H1 (cell line): ENCODE measurements around the gene PALD1.

Source experiments
- FOSL1 ChIP-seq: IDR thresholded peaks from 2 replicates; pipeline ENCODE4 v1.6.1; 2011; ENCODE audit warnings: mild to moderate bottlenecking, low read depth, low read length, moderate library complexity; ENCODE audit not compliant: insufficient read depth
- GABPA ChIP-seq: IDR thresholded peaks from 2 replicates; pipeline ENCODE4 v1.6.1; 2011; ENCODE audit warnings: mild to moderate bottlenecking, low read length, moderate library complexity, borderline replicate concordance; ENCODE audit not compliant: insufficient read depth
- POLR2A ChIP-seq, 2 experiments: IDR thresholded peaks; 1 replicate in 1 of 2; 2 replicates in 1 of 2; pipeline ENCODE4 v1.6.1; 2011; ENCODE audit warnings: low read depth in 2 of 2, low read length in 2 of 2, mild to moderate bottlenecking in 2 of 2; ENCODE audit errors: control extremely low read depth in 1 of 2
- TF ChIP-seq, protein P1 (sequence below), 3 experiments: IDR thresholded peaks; 1 replicate in 2 of 3; 2 replicates in 1 of 3; pipeline versions ENCODE4 v1.5.1 to v1.6.1; 2011; ENCODE audit warnings: low read length in 3 of 3, mild to moderate bottlenecking in 3 of 3, inconsistent platforms in 2 of 3, low read depth in 1 of 3, moderate library complexity in 1 of 3; ENCODE audit not compliant: insufficient read depth in 1 of 3; ENCODE audit errors: control extremely low read depth in 1 of 3
- TF ChIP-seq, protein P2 (sequence below): IDR thresholded peaks from 2 replicates; pipeline ENCODE4 v1.6.1; 2012; ENCODE audit warnings: inconsistent platforms

DNA sequence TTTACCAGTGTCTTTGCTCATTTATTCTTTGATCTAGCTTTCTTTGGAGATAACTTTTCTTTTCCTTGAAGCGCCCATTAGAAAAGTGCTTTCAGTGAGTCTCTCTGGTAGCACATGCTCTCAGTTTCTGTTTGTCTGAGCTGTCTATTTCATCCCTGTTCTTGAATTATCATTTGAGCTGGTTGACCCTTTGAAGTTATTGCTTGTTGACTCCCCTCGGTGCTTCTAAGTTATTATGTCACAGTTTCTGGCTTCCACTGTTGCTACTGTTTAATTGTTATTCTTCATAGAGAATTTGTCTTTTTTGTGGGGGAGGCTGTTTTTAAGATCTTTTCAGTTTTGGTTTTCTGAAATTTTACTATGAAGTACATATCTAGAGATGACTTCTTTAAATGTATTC lies 135.4 kb downstream of the PALD1 start:
- TF ChIP-seq, protein P1, sequence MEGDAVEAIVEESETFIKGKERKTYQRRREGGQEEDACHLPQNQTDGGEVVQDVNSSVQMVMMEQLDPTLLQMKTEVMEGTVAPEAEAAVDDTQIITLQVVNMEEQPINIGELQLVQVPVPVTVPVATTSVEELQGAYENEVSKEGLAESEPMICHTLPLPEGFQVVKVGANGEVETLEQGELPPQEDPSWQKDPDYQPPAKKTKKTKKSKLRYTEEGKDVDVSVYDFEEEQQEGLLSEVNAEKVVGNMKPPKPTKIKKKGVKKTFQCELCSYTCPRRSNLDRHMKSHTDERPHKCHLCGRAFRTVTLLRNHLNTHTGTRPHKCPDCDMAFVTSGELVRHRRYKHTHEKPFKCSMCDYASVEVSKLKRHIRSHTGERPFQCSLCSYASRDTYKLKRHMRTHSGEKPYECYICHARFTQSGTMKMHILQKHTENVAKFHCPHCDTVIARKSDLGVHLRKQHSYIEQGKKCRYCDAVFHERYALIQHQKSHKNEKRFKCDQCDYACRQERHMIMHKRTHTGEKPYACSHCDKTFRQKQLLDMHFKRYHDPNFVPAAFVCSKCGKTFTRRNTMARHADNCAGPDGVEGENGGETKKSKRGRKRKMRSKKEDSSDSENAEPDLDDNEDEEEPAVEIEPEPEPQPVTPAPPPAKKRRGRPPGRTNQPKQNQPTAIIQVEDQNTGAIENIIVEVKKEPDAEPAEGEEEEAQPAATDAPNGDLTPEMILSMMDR (IDR thresholded peaks at IDR 0.05; ENCODE audit: control extremely low read depth in 1 of 3, insufficient read depth in 1 of 3, low read depth in 1 of 3, low read length in 3 of 3): no peak
- TF ChIP-seq FOSL1: no peak
- TF ChIP-seq POLR2A (IDR thresholded peaks at IDR 0.05; ENCODE audit: control extremely low read depth in 1 of 2, low read depth in 2 of 2, low read length in 2 of 2): no peak
- TF ChIP-seq, protein P2, sequence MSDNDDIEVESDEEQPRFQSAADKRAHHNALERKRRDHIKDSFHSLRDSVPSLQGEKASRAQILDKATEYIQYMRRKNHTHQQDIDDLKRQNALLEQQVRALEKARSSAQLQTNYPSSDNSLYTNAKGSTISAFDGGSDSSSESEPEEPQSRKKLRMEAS: no peak
- TF ChIP-seq GABPA: no peak
